Measurements from ENCODE around the gene RASSF5.
"Not testable (repeated sequence)": the region's sequence is repeated elsewhere in the genome, so short reads cannot be mapped to it uniquely, and the experiment has no call there.

Gene RASSF5

GRCh38 chr1:206477110-206477509 lies 30.2 kb upstream of the RASSF5 start:
- DNase-seq: no peak

GRCh38 chr1:206477581-206478380 lies 29.6 kb upstream of the RASSF5 start:
- DNase-seq: no peak

DNA sequence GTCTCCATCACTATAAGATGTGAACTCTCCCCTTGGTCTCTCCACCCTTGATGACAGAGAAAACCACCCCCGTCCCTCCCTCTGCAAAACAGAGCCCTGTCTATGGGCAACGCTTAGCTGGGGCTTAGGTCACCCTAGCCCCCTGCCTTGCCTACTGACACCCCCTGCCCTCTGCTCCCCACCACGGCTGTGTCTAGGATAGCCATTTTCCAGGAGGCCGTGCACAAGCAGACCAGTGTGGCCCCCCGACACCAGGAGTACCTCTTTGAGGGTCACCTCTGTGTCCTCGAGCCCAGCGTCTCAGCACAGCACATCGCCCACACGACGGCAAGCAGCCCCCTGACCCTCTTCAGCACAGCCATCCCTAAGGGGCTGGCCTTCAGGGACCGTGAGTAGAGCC lies 28.6 kb upstream of the RASSF5 start:
- no peak for DNase-seq

DNA sequence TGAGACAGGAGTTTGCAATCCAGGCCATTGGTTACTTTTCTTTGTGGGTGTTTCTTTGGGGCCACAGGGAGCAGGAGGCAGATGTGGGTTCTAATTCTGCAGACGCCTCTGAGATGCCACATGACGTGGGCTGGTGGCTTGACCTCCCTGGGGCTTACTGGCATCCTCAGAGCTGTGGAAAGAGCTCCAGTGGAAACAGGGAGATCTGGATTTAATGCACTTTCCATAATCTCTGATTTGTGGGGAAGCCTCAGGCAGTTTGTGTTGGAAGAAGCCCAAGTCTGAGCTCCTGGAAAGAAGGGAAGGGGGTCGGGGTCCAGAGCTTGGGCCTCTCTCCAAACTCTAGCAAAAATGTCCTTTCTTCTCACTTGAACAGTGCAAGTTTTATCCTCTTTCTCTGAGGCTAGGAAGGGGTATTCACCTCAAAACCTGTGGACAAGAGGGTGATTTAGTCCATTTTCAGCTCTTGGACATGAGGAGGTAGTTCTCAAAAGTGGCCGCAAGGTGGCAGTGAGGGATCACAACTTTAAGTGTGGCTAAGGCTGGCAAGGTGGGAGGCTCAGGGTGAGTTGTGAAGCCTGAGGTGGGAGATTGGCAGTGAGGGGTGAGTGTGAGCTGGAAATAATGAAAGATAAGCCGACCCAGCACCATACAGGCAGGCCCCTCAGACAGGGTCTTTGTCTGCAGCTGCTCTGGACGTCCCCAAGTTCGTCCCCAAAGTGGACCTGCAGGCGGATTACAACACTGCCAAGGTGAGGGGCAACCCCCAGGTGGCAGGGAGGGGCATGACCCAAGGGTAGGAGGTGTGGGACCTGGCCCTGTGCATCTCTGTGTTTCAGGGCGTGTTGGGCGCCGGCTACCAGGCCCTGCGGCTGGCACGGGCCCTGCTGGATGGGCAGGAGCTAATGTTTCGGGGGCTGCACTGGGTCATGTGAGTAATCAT lies 27.9 kb upstream of the RASSF5 start:
- peak; percentile 38 for DNase-seq

GRCh38 chr1:206480211-206480610 lies 27.1 kb upstream of the RASSF5 start:
- no peak for DNase-seq

GRCh38 chr1:206482611-206483010 lies 24.7 kb upstream of the RASSF5 start:
- no peak for DNase-seq

DNA sequence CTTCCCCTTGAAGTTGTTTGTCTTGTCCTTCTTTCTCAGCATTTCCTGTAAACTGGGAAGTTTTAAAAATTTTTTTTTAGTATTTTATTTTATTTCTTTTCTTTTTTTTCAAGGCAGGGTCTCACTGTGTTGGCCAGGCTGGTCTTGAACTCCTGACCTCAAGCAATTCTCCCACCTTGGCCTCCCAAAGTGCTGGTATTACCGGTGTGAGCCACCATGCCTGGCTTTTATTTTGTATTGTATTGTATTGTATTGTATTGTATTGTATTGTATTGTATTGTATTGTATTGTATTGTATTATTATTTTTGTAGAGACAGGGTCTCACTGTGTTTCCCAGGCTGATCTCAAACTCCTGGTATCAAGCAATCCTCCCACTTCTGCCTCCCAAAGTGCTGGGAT lies 23.5 kb upstream of the RASSF5 start:
- not testable (repeated sequence) for DNase-seq

- DNase-seq: no peak
Observed at GRCh38 chr1:206484901-206485300, 22.4 kb upstream of the RASSF5 start.

DNA sequence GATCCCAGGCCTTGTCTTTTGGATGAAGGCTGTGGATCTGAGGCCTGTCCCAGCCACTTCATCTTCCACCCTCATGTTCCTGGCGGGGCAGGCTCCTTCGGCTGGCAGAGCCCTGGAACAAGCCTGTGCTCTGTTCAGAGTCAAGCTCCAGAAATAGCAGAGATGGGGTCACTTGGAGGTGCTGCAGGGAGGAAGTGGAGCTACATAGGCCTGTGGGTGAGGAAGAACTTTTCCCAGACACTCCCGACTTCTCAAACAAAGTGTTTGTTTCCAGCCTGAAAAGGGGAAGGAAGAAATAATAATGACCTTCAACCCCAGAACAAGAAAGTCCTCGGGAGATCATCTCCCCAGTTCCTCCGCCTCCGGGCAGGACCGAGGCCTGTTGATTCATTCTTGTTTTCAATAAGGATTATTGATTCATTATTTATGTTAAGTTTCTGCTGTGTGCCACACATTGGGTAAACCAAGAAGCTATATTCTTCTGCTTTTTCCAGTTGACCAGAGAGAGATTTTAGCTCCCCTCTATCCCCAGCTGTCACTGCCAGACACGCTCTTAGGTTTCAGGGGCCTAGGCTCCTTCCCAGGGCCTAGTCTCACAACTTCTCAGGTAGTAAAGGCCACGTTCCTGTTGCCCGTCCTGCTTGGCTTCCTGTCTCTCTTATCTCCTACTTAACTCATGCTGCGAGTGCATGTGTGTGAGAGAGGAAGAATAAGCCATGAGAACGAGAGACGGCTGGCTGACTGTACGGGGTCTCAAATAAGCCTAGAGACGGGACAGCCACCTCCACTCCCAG lies 20.1 kb upstream of the RASSF5 start:
- DNase-seq: no peak

DNA sequence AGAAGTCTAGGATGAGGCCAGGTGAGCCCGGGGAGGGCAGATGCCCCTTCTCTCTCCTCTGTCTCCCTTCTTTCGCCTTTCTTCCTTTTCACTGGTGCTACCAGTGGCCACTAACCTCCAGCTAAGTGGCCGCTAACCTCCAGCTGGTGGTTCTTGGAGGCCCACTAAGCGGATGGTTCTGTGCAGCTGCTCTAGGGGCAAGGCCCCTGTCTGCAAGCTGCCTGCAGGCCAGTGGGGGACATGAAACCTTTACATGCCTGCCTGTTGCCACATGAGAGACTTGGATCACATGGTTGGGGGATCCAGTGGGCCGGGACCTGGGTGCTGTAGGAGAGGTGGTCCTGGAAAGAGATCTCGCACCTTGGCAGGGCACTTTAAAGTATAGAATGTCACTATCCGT lies 19.4 kb upstream of the RASSF5 start:
- DNase-seq: no peak

- no peak for DNase-seq
Observed at GRCh38 chr1:206488466-206488865, 18.9 kb upstream of the RASSF5 start.

DNA sequence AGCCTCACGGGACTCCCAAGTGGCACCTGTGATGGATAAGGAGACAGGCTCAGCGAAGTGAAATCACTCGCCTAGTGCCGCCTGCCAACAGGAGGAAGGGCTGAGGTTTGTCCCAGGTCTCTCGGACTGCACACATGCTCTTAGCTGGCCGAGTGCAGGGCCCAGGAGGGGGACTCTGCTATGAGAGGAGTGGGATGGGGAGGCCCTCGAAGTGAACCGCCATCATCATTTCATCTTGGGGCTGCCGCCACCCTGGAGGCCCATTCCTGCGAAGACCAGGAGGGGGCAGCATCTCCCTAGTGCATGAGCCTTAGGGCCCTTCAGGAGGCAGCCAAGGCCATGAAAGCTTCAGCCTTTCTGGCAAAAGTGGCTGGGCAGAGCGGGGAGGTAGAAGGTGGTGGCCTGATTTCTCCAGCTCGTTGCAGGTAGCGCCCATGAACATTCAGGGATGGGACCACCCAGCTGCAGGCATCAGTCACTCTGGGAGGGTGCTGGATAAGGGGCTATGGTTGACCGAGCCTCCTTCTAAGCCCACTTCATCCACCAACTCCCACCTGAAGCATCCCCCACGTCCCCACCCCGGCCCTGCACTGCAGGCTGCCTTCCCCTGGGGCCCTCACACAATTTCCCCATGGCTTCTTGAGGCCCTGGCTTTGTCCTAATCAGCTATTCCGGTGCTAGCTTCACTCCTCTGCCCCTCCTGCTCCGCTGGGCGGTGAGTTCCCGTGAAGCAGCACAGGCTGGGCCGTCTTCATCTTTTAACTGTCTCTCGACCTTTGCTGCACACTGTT lies 17.2 kb upstream of the RASSF5 start:
- DNase-seq: peak; percentile 88

GRCh38 chr1:206490771-206491405 lies 16.4 kb upstream of the RASSF5 start:
- no peak for DNase-seq

DNA sequence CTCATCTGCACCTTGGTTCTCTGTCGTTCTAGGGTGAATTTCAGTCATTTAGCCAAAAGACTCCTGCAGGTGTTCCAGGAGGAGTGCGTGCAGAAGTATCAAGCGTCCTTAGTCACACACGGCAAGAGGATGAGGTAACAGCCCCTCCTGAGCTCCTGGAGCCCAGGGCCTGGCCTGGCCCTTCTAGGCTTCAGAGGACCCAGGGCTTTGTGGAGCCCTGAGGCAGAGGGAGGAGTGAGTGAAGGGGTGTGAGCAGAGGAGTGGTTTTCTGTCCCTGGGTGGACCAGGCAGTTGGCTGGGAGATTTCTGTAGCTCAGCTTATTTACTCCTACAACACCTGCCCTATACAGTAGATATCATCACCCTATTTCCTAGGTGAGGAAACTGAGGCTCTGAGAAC lies 15.7 kb upstream of the RASSF5 start:
- DNase-seq: no peak

DNA sequence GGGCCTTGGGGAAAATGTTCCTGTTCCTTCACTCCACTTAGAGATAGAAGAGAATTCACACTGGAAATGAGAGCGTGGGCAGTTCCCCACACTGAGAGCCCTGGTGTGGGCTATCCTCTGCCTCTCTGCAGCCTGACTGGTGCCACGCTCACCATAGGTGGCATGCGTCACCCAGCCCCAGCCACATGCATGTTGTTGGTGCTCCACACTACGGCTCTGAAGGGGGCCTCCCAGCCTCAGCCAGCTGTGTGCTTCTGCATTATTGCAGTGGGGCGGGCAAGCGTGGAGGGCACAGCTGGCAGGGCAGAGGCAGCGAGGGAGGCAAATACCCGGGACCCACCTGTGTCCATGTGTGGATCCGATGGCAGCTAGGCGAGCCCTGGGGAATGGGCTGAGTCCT lies 14.7 kb upstream of the RASSF5 start:
- DNase-seq: no peak

DNA sequence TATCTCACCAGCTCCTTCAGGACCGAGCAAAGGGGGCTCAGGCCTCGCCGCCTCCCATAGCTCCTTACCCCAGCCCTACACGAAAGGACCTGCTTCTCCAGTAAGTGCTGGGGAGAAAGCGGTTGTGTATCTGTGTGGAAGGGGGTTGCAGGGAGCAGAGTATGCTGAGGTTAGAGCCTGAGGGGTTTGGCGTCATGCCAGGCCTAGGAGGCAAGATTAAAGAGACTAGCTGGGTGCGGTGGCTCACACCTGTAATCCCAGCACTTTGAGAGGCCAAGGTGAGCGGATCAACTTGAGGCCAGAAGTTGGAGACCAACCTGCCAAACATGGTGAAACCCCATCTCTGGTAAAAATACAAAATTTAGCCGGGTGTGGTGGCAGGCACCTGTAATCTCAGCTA lies 14.1 kb upstream of the RASSF5 start:
- no peak for DNase-seq

GRCh38 chr1:206495011-206495461 lies 12.3 kb upstream of the RASSF5 start:
- DNase-seq: no peak

GRCh38 chr1:206495493-206496046 lies 11.8 kb upstream of the RASSF5 start:
- DNase-seq: no peak

DNA sequence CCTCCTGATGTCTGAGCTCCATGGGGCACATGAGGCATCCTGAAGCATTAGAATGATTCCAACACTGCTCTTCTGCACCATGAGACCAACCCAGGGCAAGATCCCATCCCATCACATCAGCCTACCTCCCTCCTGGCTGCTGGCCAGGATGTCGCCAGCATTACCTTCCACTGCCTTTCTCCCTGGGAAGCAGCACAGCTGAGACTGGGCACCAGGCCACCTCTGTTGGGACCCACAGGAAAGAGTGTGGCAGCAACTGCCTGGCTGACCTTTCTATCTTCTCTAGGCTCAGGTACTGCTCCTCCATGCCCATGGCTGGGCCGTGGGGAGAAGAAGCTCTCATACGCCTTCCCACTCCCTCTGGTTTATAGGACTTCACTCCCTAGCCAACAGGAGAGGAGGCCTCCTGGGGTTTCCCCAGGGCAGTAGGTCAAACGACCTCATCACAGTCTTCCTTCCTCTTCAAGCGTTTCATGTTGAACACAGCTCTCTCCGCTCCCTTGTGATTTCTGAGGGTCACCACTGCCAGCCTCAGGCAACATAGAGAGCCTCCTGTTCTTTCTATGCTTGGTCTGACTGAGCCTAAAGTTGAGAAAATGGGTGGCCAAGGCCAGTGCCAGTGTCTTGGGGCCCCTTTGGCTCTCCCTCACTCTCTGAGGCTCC lies 11.1 kb upstream of the RASSF5 start:
- no peak for DNase-seq

GRCh38 chr1:206497363-206497762 lies 10.0 kb upstream of the RASSF5 start:
- DNase-seq: no peak

DNA sequence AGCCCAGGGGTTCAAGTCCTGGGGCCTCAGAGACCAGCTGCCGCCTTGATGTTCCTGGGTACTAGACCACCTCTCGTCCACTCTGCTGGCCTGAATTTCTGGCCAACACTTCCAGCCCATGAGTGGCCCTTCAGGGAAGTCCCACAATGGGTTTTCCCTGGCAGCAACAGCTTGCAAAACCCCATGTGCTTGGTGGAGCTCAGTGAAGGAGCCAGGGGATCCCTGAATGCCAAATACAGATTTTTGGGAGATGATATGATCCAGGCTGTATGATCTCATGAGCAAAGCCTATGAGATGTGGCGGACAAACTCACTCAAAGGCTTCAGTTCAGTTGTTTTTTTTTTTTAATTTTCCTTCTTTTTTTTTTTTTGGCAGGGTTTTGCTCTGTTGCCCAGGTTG lies 9.6 kb upstream of the RASSF5 start:
- no peak for DNase-seq
